Activated CD8-positive, alpha-beta memory T cell treated with anti-CD3 and anti-CD28 coated beads, Interleukin-2, amount 50 U/mL, for 24 hours (primary cell): ENCODE measurements around the gene PLA2G15.

ENCODE experiments used
- DNase-seq: peaks from one replicate; pipeline ENCODE4 v3.0.0-alpha.2; 2020; ENCODE audit errors: extremely low read depth

The PLA2G15 gene

GRCh38 chr16:68244903-68245853, at the start of gene PLA2G15:
PLA2G15 (plus strand) TSS chr16:68245373; CDS start chr16:68245427, 54 bp downstream.
- DNase-seq, result peak; percentile 90

GRCh38 chr16:68197250-68197649, 47.9 kb upstream of the PLA2G15 start:
- DNase-seq, result no peak

- DNase-seq, result no peak
These were observed 44.9 kb upstream of the PLA2G15 start for GRCh38 chr16:68200088-68200783.

- DNase-seq, result no peak
These were observed 43.1 kb upstream of the PLA2G15 start for GRCh38 chr16:68202091-68202519.

- DNase-seq, result no peak
These were observed 38.9 kb upstream of the PLA2G15 start for GRCh38 chr16:68206245-68206644.

- no peak for DNase-seq
These were observed 30.4 kb upstream of the PLA2G15 start for GRCh38 chr16:68214726-68215125.

- DNase-seq, result no peak
These were observed 29.9 kb upstream of the PLA2G15 start for GRCh38 chr16:68215302-68215701.

GRCh38 chr16:68216240-68216639, 28.9 kb upstream of the PLA2G15 start:
- no peak for DNase-seq

GRCh38 chr16:68217506-68217905, 27.7 kb upstream of the PLA2G15 start:
- DNase-seq, result no peak

- DNase-seq, result no peak
These were observed 25.3 kb upstream of the PLA2G15 start for GRCh38 chr16:68219725-68220351.

- DNase-seq, result no peak
These were observed 22.1 kb upstream of the PLA2G15 start for GRCh38 chr16:68223072-68223471.

- DNase-seq, result no peak
These were observed 19.1 kb upstream of the PLA2G15 start for GRCh38 chr16:68226116-68226515.

GRCh38 chr16:68227183-68227793, 17.9 kb upstream of the PLA2G15 start:
- DNase-seq, result no peak

- no peak for DNase-seq
These were observed 17.2 kb upstream of the PLA2G15 start for GRCh38 chr16:68227850-68228553.

- no peak for DNase-seq
These were observed 16.5 kb upstream of the PLA2G15 start for GRCh38 chr16:68228652-68229051.

- no peak for DNase-seq
These were observed 15.6 kb upstream of the PLA2G15 start for GRCh38 chr16:68229431-68230175.

- no peak for DNase-seq
These were observed 15.0 kb upstream of the PLA2G15 start for GRCh38 chr16:68230176-68230571.

GRCh38 chr16:68230956-68231355, 14.2 kb upstream of the PLA2G15 start:
- no peak for DNase-seq

- no peak for DNase-seq
These were observed 13.6 kb upstream of the PLA2G15 start for GRCh38 chr16:68231384-68232136.

GRCh38 chr16:68232335-68232734, 12.8 kb upstream of the PLA2G15 start:
- DNase-seq, result no peak
